Mucosa of descending colon (tissue), 3 donors: ENCODE data around the gene ENOX1. TPM values are rescaled to one million over a fixed set of nuclear protein-coding genes. Genes with fewer than 3 reads are reported as not detected.

ENCODE experiments used
- ATAC-seq: fragments of 200-7000 bp; cut with Tn5 transposase; one replicate; pipeline ENCODE4 v1.9.1; 2020; ENCODE audit warnings: mild to moderate bottlenecking, moderate library complexity
- DNase-seq, 3 donors: peaks; one replicate each; pipeline ENCODE4 v3.0.0-alpha.2; 2020
- H3K36me3 ChIP-seq: fragments of 200-600 bp; one replicate; pipeline ENCODE4 v1.8.0; 2021; ENCODE audit warnings: low read depth, mild to moderate bottlenecking
- H3K4me1 ChIP-seq: fragments of 200-600 bp; one replicate; pipeline ENCODE4 v1.8.0; 2021; ENCODE audit warnings: low read depth, mild to moderate bottlenecking
- H3K4me3 ChIP-seq: fragments of 200-600 bp; one replicate; pipeline ENCODE4 v1.8.0; 2021; ENCODE audit warnings: mild to moderate bottlenecking
- H3K9me3 ChIP-seq: fragments of 200-600 bp; one replicate; pipeline ENCODE4 v1.8.0; 2021; ENCODE audit warnings: mild to moderate bottlenecking
- intact Hi-C, 2 donors: fragments of 100-400 bp; cut with DNase I in 1 of 2; cut with micrococcal nuclease in 1 of 2; formaldehyde crosslinking; loops; one replicate each; pipeline versions ENCODE4 v1.11.0 to v1.11.1; 2022; cut with DNase I, micrococcal nuclease
- total RNA-seq, 3 donors: library from RNA; stranded (reverse); fragmentation: NEBNext Ultra II Directional in 2 of 3; extraction: Animal tissue kit (Norgen Biotek cat#: 25700) in 2 of 3; gene quantifications; one replicate each; pipeline versions ENCODE4 v1.2.1 to v1.2.4, GENCODE V29; 2021 to 2023
- TF ChIP-seq, protein P1 (sequence below): fragments of 200-600 bp; IDR thresholded peaks from one replicate; pipeline ENCODE4 v1.8.0; 2022; ENCODE audit warnings: antibody characterized with exemption, mild to moderate bottlenecking
- donor health status: DM: no; HTN: no; CAD: no; lungs with moderate emphysema.
- donor health status: DM: no; HTN: no; CAD: no.
- donor health status: DM: no; HTN: yes; CAD: no.

Gene ENOX1
- total RNA-seq, 3 donors from 2014 or later = 0.35 to 9.8 (median 1.2) TPM

DNA sequence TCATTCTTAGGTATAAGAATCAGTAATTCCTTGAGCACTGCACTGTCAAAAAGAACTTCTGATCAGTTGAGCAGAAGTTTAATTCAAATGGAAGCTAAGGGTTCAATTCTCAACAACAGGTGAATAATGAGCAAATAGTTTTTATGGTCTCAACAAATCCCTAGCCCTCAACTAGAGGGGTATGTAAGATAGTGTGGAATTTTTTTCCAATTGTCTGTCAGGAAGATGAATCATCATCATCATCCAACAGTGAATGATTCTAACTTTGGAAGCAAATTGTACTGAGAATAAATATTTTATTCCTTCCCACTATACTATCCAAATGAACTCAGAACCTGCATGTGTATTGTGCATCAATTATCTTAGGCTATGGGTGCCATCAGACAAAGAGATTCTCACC is 372.7 kb downstream of the ENOX1 start:
- DNase-seq (no peak), ATAC-seq (no peak)
- Histone ChIP-seq H3K9me3 (no peaks in the 10 kb centered on the region), H3K4me1 (no peaks in the 10 kb centered on the region), H3K4me3 (no peak overlapping the region), H3K36me3 (no peaks in the 10 kb centered on the region)
- TF ChIP-seq, protein P1, sequence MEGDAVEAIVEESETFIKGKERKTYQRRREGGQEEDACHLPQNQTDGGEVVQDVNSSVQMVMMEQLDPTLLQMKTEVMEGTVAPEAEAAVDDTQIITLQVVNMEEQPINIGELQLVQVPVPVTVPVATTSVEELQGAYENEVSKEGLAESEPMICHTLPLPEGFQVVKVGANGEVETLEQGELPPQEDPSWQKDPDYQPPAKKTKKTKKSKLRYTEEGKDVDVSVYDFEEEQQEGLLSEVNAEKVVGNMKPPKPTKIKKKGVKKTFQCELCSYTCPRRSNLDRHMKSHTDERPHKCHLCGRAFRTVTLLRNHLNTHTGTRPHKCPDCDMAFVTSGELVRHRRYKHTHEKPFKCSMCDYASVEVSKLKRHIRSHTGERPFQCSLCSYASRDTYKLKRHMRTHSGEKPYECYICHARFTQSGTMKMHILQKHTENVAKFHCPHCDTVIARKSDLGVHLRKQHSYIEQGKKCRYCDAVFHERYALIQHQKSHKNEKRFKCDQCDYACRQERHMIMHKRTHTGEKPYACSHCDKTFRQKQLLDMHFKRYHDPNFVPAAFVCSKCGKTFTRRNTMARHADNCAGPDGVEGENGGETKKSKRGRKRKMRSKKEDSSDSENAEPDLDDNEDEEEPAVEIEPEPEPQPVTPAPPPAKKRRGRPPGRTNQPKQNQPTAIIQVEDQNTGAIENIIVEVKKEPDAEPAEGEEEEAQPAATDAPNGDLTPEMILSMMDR = no peak
- intact Hi-C loops = no loop called here

DNA sequence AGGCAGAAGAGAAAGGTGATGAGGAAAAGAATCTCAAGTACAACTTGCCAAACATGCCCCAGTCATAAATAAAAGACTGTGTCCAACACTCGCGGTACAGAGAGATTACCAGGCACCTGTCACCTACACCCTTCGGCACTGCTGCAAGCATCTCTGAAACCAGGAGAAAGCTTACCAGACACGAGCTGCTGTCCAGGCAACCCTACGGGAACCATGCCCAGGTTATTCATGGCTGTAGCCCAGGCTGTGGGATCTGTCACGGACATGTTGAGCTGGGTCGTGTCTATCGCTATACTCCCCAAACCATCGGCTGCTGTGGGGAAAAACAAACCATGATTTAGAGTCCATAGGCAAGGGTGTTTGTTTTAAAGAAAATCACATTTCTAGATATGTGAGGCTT is 375.0 kb downstream of the ENOX1 start:
- H3K4me1 ChIP-seq = no peaks in the 10 kb centered on the region
- ATAC-seq (no peak), DNase-seq (no peak)
- no peaks in the 10 kb centered on the region for H3K36me3 ChIP-seq
- intact Hi-C loops = no loop called here
- H3K9me3 ChIP-seq = no peaks in the 10 kb centered on the region
- H3K4me3 ChIP-seq = no peak overlapping the region
- TF ChIP-seq, protein P1 = no peak

DNA sequence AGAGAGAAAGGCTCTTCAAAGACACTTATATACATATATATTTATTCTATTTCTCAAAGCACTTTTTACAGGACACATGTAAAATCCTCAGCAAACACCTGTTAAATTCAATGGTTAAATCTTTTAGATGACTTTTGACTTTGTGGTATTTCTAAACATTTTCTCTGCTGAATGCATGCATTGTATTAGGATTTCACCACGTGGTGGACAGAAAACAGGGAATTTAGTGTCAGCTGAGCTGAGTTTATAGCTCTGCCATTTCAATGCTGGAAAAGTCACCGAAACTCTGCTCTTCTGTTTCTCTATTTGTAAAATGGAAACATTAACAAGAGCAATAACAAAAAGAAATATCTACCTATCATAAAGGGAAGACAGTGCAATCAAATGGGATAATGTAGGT is 375.6 kb downstream of the ENOX1 start:
- no peak for DNase-seq
- no peak for ATAC-seq
- H3K4me1 ChIP-seq = no peaks in the 10 kb centered on the region

DNA sequence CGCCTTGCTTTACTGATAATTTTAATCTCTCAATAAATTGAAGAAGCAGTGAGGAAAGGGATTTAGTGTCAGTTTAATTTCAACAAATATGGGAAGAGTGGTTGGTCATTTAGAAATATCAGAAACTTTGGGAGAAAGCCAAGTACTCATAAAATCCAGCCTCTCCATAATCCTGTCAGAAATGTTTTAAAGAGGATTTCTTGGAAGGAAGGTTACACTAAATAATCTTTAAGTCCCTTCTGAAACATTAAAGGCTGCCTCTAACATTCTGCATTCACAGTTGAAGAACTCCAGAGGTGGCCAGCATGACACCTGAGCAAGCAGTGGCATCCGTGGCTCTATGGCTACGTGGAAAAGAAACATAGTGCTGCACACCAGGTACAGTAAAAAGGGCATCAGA is 378.5 kb downstream of the ENOX1 start:
- no peaks in the 10 kb centered on the region for H3K4me1 ChIP-seq
- ATAC-seq (no peak), DNase-seq (no peak)
- TF ChIP-seq, protein P1 = no peak
- H3K4me3 ChIP-seq = no peak overlapping the region
- no peaks in the 10 kb centered on the region for H3K36me3 ChIP-seq
- intact Hi-C loops = no loop called here
- no peaks in the 10 kb centered on the region for H3K9me3 ChIP-seq

More for the DNA sequence above, 375.6 kb downstream of the ENOX1 start:
- H3K4me3 ChIP-seq = no peak overlapping the region
- H3K36me3 ChIP-seq = no peaks in the 10 kb centered on the region
- no peaks in the 10 kb centered on the region for H3K9me3 ChIP-seq
- intact Hi-C loops = no loop called here
- TF ChIP-seq, protein P1 = no peak

DNA sequence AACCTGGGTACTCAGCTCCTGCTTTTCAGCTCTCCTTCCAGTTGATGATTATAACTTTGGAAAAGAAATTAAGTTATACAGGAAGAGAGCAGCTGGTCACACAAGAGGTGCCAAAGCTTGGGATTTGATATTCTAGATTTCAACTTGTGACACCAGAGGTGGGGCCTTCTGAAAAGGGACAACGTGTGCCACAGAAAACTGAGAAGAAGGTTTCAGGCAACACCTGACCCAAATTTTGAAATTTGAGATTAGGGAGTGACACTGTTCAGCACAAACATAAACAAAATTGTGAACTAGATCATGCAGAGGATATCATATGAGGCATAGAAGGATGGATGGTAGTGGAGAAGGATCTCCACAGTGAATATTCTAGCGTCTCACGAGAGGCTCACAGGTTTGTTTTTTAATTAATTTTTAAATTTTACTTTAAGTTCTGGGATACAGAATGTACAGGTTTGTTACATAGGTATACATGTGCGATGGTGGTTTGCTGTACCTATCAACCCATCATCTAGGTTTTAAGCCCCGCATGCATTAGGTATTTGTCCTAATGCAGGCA is 379.7 kb downstream of the ENOX1 start:
- H3K4me1 ChIP-seq = no peaks in the 10 kb centered on the region
- intact Hi-C loops = no loop called here
- H3K36me3 ChIP-seq = no peaks in the 10 kb centered on the region
- H3K4me3 ChIP-seq = no peak overlapping the region
- TF ChIP-seq, protein P1 = no peak
- DNase-seq (no peak), ATAC-seq (no peak)
- no peaks in the 10 kb centered on the region for H3K9me3 ChIP-seq

DNA sequence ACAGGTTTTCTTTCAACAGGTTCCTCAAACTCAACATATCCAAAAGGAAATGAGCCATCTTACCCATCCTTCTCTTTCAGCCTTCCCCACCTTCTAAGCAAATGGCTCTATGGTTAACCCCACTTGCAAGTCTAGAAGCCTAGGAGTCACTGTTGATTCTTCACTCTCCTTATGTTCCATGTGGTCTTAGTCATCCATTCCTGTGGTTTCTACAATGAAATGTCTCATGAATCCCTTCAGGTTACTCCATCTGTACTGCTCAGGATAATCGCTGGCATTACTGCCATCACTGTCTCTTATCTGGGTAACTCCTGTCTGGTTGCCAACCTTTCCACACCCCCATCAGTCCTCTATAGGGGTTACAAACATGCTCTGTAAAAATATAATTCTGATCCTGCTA is 381.3 kb downstream of the ENOX1 start:
- no peaks in the 10 kb centered on the region for H3K4me1 ChIP-seq
- H3K9me3 ChIP-seq = no peaks in the 10 kb centered on the region
- ATAC-seq (no peak), DNase-seq (no peak)
- no peak overlapping the region for H3K4me3 ChIP-seq
- intact Hi-C loops = no loop called here
- H3K36me3 ChIP-seq = no peaks in the 10 kb centered on the region
- TF ChIP-seq, protein P1 = no peak
